HEK293 (cell line): ENCODE data around the gene HNRNPUL2.

Source experiments
- EGR2 ChIP-seq: fragments of 450-650 bp; formaldehyde crosslinking; IDR thresholded peaks from 2 replicates; pipeline ENCODE4 v1.5.1; 2016; ENCODE audit warnings: low read depth, missing biosample characterization, missing genetic modification characterization
- SP2 ChIP-seq: fragments of 450-650 bp; formaldehyde crosslinking; IDR thresholded peaks from 2 replicates; pipeline ENCODE4 v1.5.1; 2016; ENCODE audit warnings: missing biosample characterization, missing genetic modification characterization
- SP7 ChIP-seq: fragments of 450-650 bp; formaldehyde crosslinking; IDR thresholded peaks from 2 replicates; pipeline ENCODE4 v1.5.1; 2016; ENCODE audit warnings: missing biosample characterization, missing genetic modification characterization
- ZFP37 ChIP-seq: fragments of 450-650 bp; formaldehyde crosslinking; IDR thresholded peaks from 2 replicates; pipeline ENCODE4 v1.5.1; 2016; ENCODE audit warnings: missing biosample characterization, missing genetic modification characterization
- ZNF121 ChIP-seq: fragments of 450-650 bp; formaldehyde crosslinking; IDR thresholded peaks from 2 replicates; pipeline ENCODE4 v1.5.1; 2016; ENCODE audit warnings: missing biosample characterization, missing genetic modification characterization
- ZNF140 ChIP-seq: fragments of 450-650 bp; formaldehyde crosslinking; IDR thresholded peaks from 2 replicates; pipeline ENCODE4 v1.5.1; 2016; ENCODE audit warnings: missing biosample characterization, missing genetic modification characterization
- ZNF341 ChIP-seq: fragments of 450-650 bp; formaldehyde crosslinking; IDR thresholded peaks from 2 replicates; pipeline ENCODE4; 2016; ENCODE audit warnings: low read depth, missing biosample characterization, missing genetic modification characterization
- ZNF423 ChIP-seq: fragments of 450-650 bp; formaldehyde crosslinking; IDR thresholded peaks from 2 replicates; pipeline ENCODE4 v1.5.1; 2016; ENCODE audit warnings: missing biosample characterization, missing genetic modification characterization
- ZNF660 ChIP-seq: fragments of 450-650 bp; IDR thresholded peaks from 2 replicates; pipeline ENCODE4 v1.5.1; 2018; ENCODE audit warnings: missing biosample characterization, mild to moderate bottlenecking, missing genetic modification characterization
- ZNF777 ChIP-seq: fragments of 450-650 bp; formaldehyde crosslinking; IDR thresholded peaks from 2 replicates; pipeline ENCODE4 v1.5.1; 2017; ENCODE audit warnings: missing biosample characterization, missing genetic modification characterization, borderline replicate concordance
- ZXDB ChIP-seq: fragments of 450-650 bp; formaldehyde crosslinking; IDR thresholded peaks from 2 replicates; pipeline ENCODE4 v1.5.1; 2016; ENCODE audit warnings: missing biosample characterization, missing genetic modification characterization
- TF ChIP-seq, protein P1 (sequence below): fragments of 450-650 bp; formaldehyde crosslinking; IDR thresholded peaks from 2 replicates; pipeline ENCODE4 v1.5.1; 2016; ENCODE audit warnings: missing biosample characterization, missing genetic modification characterization
- TF ChIP-seq, protein P2 (sequence below): fragments of 450-650 bp; formaldehyde crosslinking; IDR thresholded peaks from 2 replicates; pipeline ENCODE4 v1.5.1; 2016; ENCODE audit warnings: missing biosample characterization, missing genetic modification characterization
- TF ChIP-seq, protein P3 (sequence below): fragments of 450-650 bp; formaldehyde crosslinking; conservative IDR thresholded peaks from 2 replicates; pipeline ENCODE4 v1.5.1; 2016; ENCODE audit warnings: low read depth, missing biosample characterization, missing genetic modification characterization
- TF ChIP-seq, protein P4 (sequence below): fragments of 450-650 bp; formaldehyde crosslinking; IDR thresholded peaks from 2 replicates; pipeline ENCODE4 v1.5.1; 2016; ENCODE audit warnings: missing biosample characterization, missing genetic modification characterization
- TF ChIP-seq, protein P5 (sequence below): fragments of 450-650 bp; formaldehyde crosslinking; IDR thresholded peaks from 2 replicates; pipeline ENCODE4 v1.5.1; 2016; ENCODE audit warnings: missing biosample characterization, missing genetic modification characterization

HNRNPUL2 gene

DNA sequence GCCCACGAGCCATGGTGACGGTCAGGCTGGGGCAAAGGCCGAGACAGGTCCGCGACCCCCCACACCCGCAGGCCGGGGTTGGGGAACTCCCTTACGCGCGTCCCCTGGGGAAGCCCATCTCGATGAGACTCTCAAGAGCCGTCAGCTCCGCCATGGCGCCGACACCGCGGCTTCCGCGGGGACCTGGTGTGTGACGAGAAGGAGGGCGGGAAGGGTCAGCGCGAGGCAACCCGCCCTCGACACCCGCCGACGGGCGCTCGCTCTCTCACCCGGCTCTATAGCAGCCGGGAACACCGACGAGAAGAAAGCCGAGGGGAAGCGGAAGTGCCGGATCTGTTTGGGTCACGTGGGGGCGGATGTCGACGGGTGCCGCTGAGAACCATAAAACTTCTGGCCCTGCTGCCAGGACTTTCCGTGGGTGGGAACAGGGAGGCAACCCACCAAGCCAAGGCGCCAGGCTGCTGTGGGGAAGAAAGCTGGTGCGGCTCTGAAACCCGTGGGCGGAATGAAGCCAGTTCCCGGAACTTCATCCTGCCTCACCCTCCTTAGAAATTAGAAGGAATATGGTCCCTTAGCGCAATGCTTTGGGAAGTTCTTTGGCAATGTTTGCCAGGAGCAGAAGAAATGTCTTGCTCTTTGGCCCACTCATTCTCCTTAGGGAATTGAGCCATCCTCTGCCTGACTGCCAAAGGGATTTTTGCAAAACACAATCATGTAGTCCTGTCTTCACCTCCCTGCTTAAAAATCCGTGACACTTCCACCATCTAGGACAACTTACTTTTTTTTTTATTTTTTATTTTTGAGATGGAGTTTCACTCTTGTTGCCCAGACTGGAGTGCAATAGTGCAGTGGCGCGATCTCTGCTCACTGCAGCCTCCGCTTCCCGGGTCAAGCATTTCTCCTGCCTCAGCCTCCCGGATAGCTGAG, 48.2 kb downstream of the HNRNPUL2 start, which contains the start of gene UBXN1 (continued):
- TF ChIP-seq EGR2 (peak; percentile 91), ZNF341 (tag by site-specific recombination) (peak; percentile 42; the same call in 1 of the 2 replicates), ZNF777 (tag by site-specific recombination) (peak; percentile 54; the same call in 1 of the 2 replicates), ZNF121 (tag by site-specific recombination) (no peak), ZXDB (peak; percentile 73), SP2 (tag by site-specific recombination) (peak; percentile 84), ZNF140 (tag by site-specific recombination) (no peak), SP7 (tag by site-specific recombination) (peak; percentile 71), ZNF423 (no peak), ZFP37 (tag by site-specific recombination) (0 out of 2 replicates have a peak, but pooled peaks have one; percentile 52), ZNF660 (tag by site-specific recombination) (peak; percentile 67; the same call in 1 of the 2 replicates)
- TF ChIP-seq, protein P1, sequence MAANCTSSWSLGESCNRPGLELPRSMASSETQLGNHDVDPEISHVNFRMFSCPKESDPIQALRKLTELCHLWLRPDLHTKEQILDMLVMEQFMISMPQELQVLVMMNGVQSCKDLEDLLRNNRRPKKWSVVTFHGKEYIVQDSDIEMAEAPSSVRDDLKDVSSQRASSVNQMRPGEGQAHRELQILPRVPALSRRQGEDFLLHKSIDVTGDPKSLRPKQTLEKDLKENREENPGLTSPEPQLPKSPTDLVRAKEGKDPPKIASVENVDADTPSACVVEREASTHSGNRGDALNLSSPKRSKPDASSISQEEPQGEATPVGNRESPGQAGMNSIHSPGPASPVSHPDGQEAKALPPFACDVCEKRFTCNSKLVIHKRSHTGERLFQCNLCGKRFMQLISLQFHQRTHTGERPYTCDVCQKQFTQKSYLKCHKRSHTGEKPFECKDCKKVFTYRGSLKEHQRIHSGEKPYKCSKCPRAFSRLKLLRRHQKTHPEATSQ, result no peak
- TF ChIP-seq, protein P2, sequence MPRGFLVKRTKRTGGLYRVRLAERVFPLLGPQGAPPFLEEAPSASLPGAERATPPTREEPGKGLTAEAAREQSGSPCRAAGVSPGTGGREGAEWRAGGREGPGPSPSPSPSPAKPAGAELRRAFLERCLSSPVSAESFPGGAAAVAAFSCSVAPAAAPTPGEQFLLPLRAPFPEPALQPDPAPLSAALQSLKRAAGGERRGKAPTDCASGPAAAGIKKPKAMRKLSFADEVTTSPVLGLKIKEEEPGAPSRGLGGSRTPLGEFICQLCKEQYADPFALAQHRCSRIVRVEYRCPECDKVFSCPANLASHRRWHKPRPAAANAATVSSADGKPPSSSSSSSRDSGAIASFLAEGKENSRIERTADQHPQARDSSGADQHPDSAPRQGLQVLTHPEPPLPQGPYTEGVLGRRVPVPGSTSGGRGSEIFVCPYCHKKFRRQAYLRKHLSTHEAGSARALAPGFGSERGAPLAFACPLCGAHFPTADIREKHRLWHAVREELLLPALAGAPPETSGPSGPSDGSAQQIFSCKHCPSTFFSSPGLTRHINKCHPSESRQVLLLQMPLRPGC, result 0 out of 2 replicates have a peak, but pooled peaks have one; percentile 29
- TF ChIP-seq, protein P3, sequence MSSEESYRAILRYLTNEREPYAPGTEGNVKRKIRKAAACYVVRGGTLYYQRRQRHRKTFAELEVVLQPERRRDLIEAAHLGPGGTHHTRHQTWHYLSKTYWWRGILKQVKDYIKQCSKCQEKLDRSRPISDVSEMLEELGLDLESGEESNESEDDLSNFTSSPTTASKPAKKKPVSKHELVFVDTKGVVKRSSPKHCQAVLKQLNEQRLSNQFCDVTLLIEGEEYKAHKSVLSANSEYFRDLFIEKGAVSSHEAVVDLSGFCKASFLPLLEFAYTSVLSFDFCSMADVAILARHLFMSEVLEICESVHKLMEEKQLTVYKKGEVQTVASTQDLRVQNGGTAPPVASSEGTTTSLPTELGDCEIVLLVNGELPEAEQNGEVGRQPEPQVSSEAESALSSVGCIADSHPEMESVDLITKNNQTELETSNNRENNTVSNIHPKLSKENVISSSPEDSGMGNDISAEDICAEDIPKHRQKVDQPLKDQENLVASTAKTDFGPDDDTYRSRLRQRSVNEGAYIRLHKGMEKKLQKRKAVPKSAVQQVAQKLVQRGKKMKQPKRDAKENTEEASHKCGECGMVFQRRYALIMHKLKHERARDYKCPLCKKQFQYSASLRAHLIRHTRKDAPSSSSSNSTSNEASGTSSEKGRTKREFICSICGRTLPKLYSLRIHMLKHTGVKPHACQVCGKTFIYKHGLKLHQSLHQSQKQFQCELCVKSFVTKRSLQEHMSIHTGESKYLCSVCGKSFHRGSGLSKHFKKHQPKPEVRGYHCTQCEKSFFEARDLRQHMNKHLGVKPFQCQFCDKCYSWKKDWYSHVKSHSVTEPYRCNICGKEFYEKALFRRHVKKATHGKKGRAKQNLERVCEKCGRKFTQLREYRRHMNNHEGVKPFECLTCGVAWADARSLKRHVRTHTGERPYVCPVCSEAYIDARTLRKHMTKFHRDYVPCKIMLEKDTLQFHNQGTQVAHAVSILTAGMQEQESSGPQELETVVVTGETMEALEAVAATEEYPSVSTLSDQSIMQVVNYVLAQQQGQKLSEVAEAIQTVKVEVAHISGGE (tag by site-specific recombination), result peak; percentile 94
- TF ChIP-seq, protein P4, sequence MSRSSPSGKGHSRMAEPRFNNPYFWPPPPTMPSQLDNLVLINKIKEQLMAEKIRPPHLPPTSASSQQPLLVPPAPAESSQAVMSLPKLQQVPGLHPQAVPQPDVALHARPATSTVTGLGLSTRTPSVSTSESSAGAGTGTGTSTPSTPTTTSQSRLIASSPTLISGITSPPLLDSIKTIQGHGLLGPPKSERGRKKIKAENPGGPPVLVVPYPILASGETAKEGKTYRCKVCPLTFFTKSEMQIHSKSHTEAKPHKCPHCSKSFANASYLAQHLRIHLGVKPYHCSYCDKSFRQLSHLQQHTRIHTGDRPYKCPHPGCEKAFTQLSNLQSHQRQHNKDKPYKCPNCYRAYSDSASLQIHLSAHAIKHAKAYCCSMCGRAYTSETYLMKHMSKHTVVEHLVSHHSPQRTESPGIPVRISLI (tag by site-specific recombination), result no peak
- TF ChIP-seq, protein P5, sequence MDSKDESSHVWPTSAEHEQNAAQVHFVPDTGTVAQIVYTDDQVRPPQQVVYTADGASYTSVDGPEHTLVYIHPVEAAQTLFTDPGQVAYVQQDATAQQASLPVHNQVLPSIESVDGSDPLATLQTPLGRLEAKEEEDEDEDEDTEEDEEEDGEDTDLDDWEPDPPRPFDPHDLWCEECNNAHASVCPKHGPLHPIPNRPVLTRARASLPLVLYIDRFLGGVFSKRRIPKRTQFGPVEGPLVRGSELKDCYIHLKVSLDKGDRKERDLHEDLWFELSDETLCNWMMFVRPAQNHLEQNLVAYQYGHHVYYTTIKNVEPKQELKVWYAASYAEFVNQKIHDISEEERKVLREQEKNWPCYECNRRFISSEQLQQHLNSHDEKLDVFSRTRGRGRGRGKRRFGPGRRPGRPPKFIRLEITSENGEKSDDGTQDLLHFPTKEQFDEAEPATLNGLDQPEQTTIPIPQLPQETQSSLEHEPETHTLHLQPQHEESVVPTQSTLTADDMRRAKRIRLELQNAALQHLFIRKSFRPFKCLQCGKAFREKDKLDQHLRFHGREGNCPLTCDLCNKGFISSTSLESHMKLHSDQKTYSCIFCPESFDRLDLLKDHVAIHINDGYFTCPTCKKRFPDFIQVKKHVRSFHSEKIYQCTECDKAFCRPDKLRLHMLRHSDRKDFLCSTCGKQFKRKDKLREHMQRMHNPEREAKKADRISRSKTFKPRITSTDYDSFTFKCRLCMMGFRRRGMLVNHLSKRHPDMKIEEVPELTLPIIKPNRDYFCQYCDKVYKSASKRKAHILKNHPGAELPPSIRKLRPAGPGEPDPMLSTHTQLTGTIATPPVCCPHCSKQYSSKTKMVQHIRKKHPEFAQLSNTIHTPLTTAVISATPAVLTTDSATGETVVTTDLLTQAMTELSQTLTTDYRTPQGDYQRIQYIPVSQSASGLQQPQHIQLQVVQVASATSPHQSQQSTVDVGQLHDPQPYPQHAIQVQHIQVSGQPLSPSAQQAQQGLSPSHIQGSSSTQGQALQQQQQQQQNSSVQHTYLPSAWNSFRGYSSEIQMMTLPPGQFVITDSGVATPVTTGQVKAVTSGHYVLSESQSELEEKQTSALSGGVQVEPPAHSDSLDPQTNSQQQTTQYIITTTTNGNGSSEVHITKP, result peak; percentile 56
